HG03108 (cell line): ENCODE data around the gene DGKB.

Experiments used
- ATAC-seq: cut with Tn5 transposase; IDR thresholded peaks from one replicate; pipeline ENCODE4 v1.9.1; 2021; ENCODE audit warnings: moderate library complexity; ENCODE audit not compliant: unreplicated experiment

DGKB gene

GRCh38 chr7:14861456-14861855, 41.1 kb downstream of the DGKB start:
- no peak for ATAC-seq

GRCh38 chr7:14859267-14859666, 43.3 kb downstream of the DGKB start:
- no peak for ATAC-seq

- no peak for ATAC-seq
Observed at GRCh38 chr7:14858866-14859265, 43.7 kb downstream of the DGKB start.

- no peak for ATAC-seq
Observed at GRCh38 chr7:14858410-14858809, 44.1 kb downstream of the DGKB start.

GRCh38 chr7:14855033-14855794, 47.3 kb downstream of the DGKB start:
- ATAC-seq, result no peak

GRCh38 chr7:14854471-14854870, 48.1 kb downstream of the DGKB start:
- ATAC-seq, result no peak

GRCh38 chr7:14851610-14852009, 50.9 kb downstream of the DGKB start:
- no peak for ATAC-seq

- ATAC-seq, result no peak
Observed at GRCh38 chr7:14850039-14850438, 52.5 kb downstream of the DGKB start.

GRCh38 chr7:14846405-14846804, 56.1 kb downstream of the DGKB start:
- ATAC-seq, result no peak

GRCh38 chr7:14843755-14844154, 58.8 kb downstream of the DGKB start:
- ATAC-seq, result no peak

- ATAC-seq, result no peak
Observed at GRCh38 chr7:14842523-14842922, 60.0 kb downstream of the DGKB start.

GRCh38 chr7:14841869-14842268, 60.7 kb downstream of the DGKB start:
- ATAC-seq, result no peak

- no peak for ATAC-seq
Observed at GRCh38 chr7:14841086-14841485, 61.5 kb downstream of the DGKB start.

GRCh38 chr7:14839307-14839706, 63.2 kb downstream of the DGKB start:
- no peak for ATAC-seq

- no peak for ATAC-seq
Observed at GRCh38 chr7:14837216-14837615, 65.3 kb downstream of the DGKB start.

- no peak for ATAC-seq
Observed at GRCh38 chr7:14836571-14837189, 65.9 kb downstream of the DGKB start.

GRCh38 chr7:14836006-14836405, 66.5 kb downstream of the DGKB start:
- no peak for ATAC-seq

- no peak for ATAC-seq
Observed at GRCh38 chr7:14835384-14835783, 67.2 kb downstream of the DGKB start.

- no peak for ATAC-seq
Observed at GRCh38 chr7:14834883-14835282, 67.7 kb downstream of the DGKB start.

- ATAC-seq, result no peak
Observed at GRCh38 chr7:14834456-14834855, 68.1 kb downstream of the DGKB start.

- no peak for ATAC-seq
Observed at GRCh38 chr7:14833707-14834106, 68.8 kb downstream of the DGKB start.

GRCh38 chr7:14828053-14828452, 74.5 kb downstream of the DGKB start:
- ATAC-seq, result no peak

GRCh38 chr7:14826426-14826825, 76.1 kb downstream of the DGKB start:
- no peak for ATAC-seq
